ENCODE measurements around the gene PLXNA4.

DNA sequence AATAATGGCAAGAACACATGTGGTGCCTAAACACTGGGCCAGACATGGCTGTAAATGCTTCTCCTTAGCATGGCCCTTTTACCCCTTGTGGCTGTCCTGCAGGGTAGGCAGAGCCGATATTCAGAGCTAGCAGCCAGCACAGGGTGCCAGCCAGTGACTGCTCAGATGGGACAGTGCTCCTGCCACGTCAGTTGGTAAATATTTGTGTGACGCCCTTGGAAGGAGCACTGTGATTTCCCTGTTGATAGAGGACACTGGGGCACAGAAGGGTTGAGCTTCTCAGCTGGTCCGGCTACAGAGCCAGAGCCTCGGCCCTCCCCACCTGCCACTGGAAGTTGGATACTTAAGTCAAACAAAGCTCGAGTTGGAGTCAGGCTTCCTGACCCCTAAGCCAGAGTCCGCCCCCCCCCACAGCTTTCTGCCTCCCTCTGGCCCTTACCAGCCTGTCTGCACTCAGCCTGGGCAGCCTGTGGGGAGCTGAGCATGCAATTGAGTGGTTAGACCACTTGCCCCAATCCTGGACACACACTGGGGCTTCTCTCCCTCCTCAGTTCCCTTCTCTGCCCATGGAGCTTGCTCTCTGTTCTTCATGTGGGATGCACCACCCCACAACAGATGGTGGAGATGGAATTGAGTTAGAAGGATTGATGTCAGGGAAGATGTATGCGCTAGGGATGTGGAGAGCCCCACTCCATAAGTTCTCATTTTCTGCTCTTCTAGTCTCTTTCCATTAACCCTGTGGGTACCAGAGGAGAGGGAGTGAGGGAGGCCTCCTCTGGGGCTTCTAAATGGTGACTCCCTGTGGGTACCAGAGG, 350.8 kb downstream of the PLXNA4 start:
- TF ChIP-seq, protein P1, sequence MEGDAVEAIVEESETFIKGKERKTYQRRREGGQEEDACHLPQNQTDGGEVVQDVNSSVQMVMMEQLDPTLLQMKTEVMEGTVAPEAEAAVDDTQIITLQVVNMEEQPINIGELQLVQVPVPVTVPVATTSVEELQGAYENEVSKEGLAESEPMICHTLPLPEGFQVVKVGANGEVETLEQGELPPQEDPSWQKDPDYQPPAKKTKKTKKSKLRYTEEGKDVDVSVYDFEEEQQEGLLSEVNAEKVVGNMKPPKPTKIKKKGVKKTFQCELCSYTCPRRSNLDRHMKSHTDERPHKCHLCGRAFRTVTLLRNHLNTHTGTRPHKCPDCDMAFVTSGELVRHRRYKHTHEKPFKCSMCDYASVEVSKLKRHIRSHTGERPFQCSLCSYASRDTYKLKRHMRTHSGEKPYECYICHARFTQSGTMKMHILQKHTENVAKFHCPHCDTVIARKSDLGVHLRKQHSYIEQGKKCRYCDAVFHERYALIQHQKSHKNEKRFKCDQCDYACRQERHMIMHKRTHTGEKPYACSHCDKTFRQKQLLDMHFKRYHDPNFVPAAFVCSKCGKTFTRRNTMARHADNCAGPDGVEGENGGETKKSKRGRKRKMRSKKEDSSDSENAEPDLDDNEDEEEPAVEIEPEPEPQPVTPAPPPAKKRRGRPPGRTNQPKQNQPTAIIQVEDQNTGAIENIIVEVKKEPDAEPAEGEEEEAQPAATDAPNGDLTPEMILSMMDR (IDR thresholded peaks at IDR 0.05): no peak
- TF ChIP-seq POLR2A (IDR thresholded peaks at IDR 0.05): no peak
